Stimulated activated CD4-positive, alpha-beta T cell treated with anti-CD3 and anti-CD28 coated beads, Interleukin-4, amount 100 ng/mL, for 24 hours (primary cell): ENCODE data around the gene JAG1.

Experiments used
- DNase-seq: peaks from one replicate; pipeline ENCODE4 v3.0.0-alpha.2; 2020

Gene JAG1

GRCh38 chr20:10651227-10651990 is 22.4 kb downstream of the JAG1 start:
- DNase-seq: no peak

- no peak for DNase-seq
These were observed 24.0 kb downstream of the JAG1 start for GRCh38 chr20:10649797-10650160.

GRCh38 chr20:10649080-10649796 is 24.6 kb downstream of the JAG1 start:
- no peak for DNase-seq

- no peak for DNase-seq
These were observed 25.1 kb downstream of the JAG1 start for GRCh38 chr20:10648651-10649050.

GRCh38 chr20:10647909-10648308 is 25.9 kb downstream of the JAG1 start:
- no peak for DNase-seq

GRCh38 chr20:10647471-10647870 is 26.3 kb downstream of the JAG1 start:
- no peak for DNase-seq

GRCh38 chr20:10646886-10647420 is 26.8 kb downstream of the JAG1 start:
- no peak for DNase-seq

GRCh38 chr20:10646006-10646405 is 27.8 kb downstream of the JAG1 start:
- DNase-seq: no peak

- no peak for DNase-seq
These were observed 28.6 kb downstream of the JAG1 start for GRCh38 chr20:10645205-10645570.

- DNase-seq: no peak
These were observed 29.2 kb downstream of the JAG1 start for GRCh38 chr20:10644458-10645204.

GRCh38 chr20:10643560-10643873 is 30.3 kb downstream of the JAG1 start:
- no peak for DNase-seq

- no peak for DNase-seq
These were observed 30.8 kb downstream of the JAG1 start for GRCh38 chr20:10642856-10643559.

- DNase-seq: no peak
These were observed 31.9 kb downstream of the JAG1 start for GRCh38 chr20:10641893-10642292.

GRCh38 chr20:10641467-10641866 is 32.3 kb downstream of the JAG1 start:
- DNase-seq: no peak

GRCh38 chr20:10640897-10641296 is 32.9 kb downstream of the JAG1 start:
- DNase-seq: no peak

- no peak for DNase-seq
These were observed 33.9 kb downstream of the JAG1 start for GRCh38 chr20:10639737-10640556.

- no peak for DNase-seq
These were observed 34.6 kb downstream of the JAG1 start for GRCh38 chr20:10639077-10639736.

- DNase-seq: no peak
These were observed 36.2 kb downstream of the JAG1 start for GRCh38 chr20:10637563-10637962.

GRCh38 chr20:10637031-10637559 is 36.7 kb downstream of the JAG1 start:
- no peak for DNase-seq

GRCh38 chr20:10636326-10636818 is 37.4 kb downstream of the JAG1 start:
- DNase-seq: no peak
